Neural crest cell (in vitro differentiated cells): ENCODE measurements around the gene SOST. TPM values are rescaled to one million over a fixed set of nuclear protein-coding genes. Genes with fewer than 3 reads are reported as not detected.

Experiments used
- DNase-seq: peaks from one replicate; pipeline ENCODE4 v3.0.0; 2021; ENCODE audit warnings: low read depth, mixed read lengths, low spot score
- H3K27ac Mint-ChIP-seq: one replicate; pipeline ENCODE4 v1.8.0; 2021; ENCODE audit warnings: mild to moderate bottlenecking, mixed read lengths; ENCODE audit not compliant: unreplicated experiment
- H3K27me3 Mint-ChIP-seq: 2 replicates; pipeline ENCODE4 v1.8.0; 2021; ENCODE audit warnings: low read depth, mild to moderate bottlenecking, mixed read lengths
- H3K36me3 Mint-ChIP-seq: 2 replicates; pipeline ENCODE4 v1.8.0; 2021; ENCODE audit warnings: low read depth, mild to moderate bottlenecking, mixed read lengths
- H3K4me1 Mint-ChIP-seq: 2 replicates; pipeline ENCODE4 v1.8.0; 2021; ENCODE audit warnings: mixed read lengths
- H3K4me3 Mint-ChIP-seq: one replicate; pipeline ENCODE4 v1.8.0; 2021; ENCODE audit warnings: mild to moderate bottlenecking, mixed read lengths
- H3K9me3 Mint-ChIP-seq: 2 replicates; pipeline ENCODE4 v1.8.0; 2021; ENCODE audit warnings: mixed read lengths
- total RNA-seq: library from RNA; stranded (reverse); gene quantifications from 2 replicates; pipeline ENCODE4 v1.2.1, GENCODE V29; 2021
- TF ChIP-seq, protein P1 (sequence below): fragments of 200-600 bp; sonication (generic); conservative IDR thresholded peaks from 2 replicates; pipeline ENCODE4 v1.5.0; 2021; ENCODE audit warnings: antibody characterized with exemption, mild to moderate bottlenecking

The SOST gene
- total RNA-seq, 1 donor from 2014 or later: not detected

DNA sequence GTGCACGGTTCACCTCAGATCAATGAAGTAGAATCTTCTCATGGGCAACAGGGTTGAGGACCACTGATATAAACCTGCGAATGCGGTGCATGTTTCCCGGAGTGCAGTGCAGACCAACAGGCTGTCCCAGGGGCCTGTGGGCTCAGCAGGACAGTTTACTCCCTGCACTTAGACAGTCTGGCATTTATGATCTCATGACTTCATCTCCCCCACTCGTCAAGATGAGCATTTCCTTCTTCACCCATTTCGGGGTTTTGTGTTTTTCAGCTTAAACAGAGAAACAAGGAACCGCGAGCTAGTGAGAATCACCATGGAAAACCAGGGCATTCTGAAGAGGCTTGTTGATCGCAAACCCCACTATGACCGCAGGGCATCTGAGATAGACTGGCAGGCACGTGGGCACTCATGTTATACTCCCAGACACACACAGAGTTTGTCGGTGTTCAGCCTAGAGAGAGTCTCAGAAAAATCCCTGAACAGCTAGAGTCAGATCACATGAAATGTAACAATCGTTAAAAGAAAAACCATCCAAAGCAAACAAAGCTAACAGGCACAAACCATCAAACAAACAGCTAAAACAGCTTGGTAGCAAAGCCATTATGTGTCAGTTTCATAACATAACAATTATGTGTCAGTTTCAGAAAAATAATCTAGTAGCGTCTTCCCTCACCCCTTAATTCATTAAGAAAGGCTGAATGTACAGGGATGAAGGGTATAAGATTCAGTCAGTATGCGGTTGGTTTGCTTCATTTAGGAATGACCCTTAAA lies 24.5 kb upstream of the SOST start:
- H3K4me3 Mint-ChIP-seq: no peak overlapping the region
- TF ChIP-seq, protein P1, sequence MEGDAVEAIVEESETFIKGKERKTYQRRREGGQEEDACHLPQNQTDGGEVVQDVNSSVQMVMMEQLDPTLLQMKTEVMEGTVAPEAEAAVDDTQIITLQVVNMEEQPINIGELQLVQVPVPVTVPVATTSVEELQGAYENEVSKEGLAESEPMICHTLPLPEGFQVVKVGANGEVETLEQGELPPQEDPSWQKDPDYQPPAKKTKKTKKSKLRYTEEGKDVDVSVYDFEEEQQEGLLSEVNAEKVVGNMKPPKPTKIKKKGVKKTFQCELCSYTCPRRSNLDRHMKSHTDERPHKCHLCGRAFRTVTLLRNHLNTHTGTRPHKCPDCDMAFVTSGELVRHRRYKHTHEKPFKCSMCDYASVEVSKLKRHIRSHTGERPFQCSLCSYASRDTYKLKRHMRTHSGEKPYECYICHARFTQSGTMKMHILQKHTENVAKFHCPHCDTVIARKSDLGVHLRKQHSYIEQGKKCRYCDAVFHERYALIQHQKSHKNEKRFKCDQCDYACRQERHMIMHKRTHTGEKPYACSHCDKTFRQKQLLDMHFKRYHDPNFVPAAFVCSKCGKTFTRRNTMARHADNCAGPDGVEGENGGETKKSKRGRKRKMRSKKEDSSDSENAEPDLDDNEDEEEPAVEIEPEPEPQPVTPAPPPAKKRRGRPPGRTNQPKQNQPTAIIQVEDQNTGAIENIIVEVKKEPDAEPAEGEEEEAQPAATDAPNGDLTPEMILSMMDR: no peak
- H3K9me3 Mint-ChIP-seq: no peaks in the 10 kb centered on the region
- H3K4me1 Mint-ChIP-seq: peaks cover 13% of the 10 kb centered on the region
- peaks cover 24% of the 10 kb centered on the region for H3K27me3 Mint-ChIP-seq
- no peak overlapping the region for H3K27ac Mint-ChIP-seq
- no peaks in the 10 kb centered on the region for H3K36me3 Mint-ChIP-seq
- DNase-seq: no peak

DNA sequence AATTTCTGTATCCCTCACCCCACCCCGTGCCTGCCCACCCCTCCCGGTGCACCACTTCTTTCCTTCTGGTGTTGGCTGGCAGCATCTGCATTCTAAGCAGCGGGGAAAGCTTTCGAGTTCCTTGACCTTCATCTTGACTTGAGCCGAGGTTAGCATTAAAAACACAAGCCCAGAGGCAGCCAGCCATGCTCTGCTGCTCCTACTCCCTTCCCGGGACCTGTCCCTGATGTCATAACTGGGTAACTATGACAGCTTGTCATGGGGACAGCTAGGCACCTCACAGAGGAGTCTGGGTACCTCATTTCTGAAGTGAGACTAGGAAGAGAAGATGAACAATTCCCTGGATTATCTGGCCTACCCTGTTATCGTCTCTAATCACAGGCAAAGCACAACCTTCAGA lies 21.5 kb upstream of the SOST start, which contains the start of gene CFAP97D1:
Gene CFAP97D1 (plus strand): TSS at position 301 of the 400 bp plus-strand sequence. CDS start 28 bp downstream, at position 329.
- H3K27me3 Mint-ChIP-seq: peaks cover 24% of the 10 kb centered on the region
- H3K36me3 Mint-ChIP-seq: no peaks in the 10 kb centered on the region
- no peak for DNase-seq
- H3K4me1 Mint-ChIP-seq: peaks cover 19% of the 10 kb centered on the region
- H3K9me3 Mint-ChIP-seq: no peaks in the 10 kb centered on the region
- H3K27ac Mint-ChIP-seq: peak within 1 kb of the TSS; percentile 22
- H3K4me3 Mint-ChIP-seq: peak within 1 kb of the TSS; percentile 87
- TF ChIP-seq, protein P1: no peak

DNA sequence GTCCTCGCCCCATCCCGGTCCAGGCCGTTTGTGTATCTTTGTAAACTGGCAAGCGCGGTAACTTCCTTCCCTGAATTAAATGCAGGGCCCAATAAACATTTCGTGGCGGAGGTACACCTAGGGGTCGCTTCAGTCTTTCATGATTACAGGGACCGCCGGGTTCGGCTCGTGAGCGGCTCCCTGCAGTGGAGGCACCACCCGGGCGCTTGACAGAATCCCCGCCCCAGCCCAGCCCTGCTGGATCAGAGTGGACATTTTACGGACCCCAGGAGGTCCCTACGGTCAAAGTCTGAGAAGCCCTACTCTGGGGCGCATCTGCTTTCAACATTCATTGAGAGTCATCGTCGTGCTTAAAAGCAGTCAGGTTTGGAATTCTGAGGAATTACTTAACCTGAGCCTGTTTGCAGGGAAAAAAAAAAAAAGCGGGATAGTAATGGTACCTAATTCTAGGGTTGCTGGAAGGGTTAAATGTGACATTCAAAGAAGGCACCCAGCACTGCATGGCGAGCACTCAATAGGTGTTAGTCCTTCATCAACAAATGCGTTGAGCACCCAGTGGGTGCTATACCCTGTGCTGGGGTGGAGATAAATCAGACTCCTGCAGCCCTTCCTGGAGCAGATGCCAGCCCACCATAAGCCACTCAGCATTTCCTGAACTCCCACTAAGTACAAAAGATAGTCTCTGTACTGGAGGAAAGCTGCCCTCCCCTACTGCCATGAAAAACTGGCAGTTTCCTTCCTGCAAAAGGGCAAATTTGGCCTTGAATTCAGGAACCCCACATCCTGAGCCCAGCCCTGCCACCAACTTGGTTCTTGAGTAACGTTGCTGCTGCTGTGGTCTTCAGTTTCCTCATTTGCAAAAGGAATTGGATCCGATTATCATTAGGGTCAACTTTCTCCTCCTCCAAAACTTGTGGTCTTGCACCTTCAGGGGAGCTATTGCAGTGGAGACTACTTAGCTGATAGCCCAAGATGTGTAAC lies 20.8 kb upstream of the SOST start:
- H3K27me3 Mint-ChIP-seq: peaks cover 24% of the 10 kb centered on the region
- H3K4me3 Mint-ChIP-seq: peak overlapping the region; percentile 87
- H3K4me1 Mint-ChIP-seq: peaks cover 15% of the 10 kb centered on the region
- no peaks in the 10 kb centered on the region for H3K9me3 Mint-ChIP-seq
- no peak for DNase-seq
- no peaks in the 10 kb centered on the region for H3K36me3 Mint-ChIP-seq
- TF ChIP-seq, protein P1: no peak
- peak overlapping the region; percentile 22 for H3K27ac Mint-ChIP-seq

DNA sequence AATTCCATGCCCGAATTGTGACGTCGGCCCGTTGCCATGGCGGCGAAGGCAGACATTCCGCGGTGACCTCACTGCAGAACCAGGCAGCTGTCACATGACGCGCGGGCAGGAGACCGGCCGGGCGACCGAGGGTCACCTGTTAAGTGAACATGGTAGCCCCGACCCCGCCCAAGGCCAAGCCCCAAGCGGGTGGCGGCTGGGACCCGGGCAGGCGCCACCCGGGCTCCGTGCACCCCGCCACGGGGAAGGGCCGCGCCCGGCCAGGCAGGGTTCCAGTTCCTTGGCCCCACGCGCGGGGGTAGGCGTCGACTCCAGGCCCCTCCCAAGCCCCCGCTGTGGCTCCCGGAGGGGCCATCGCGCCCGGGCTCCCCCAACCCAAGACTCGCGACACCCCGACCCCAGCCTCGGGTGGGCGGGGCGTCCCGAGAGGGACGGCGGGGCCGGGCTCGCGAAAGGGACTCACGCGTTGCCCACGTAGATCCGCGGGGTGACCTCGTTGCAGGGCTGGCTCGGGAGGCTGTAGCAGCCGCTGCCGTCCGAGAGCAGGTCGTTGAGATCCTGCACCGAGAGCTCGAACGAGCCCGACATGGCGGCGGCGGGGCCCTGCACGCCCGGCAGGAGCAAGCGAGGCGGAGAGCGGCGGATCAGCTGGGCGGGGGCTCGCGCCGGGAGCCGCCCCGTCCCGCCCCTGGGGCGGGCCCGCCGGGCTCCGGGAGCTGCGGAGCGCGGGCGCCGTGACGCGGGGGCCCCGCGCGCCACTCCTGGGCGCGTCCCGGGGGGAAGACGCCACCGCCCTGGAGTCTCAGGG lies 19.9 kb upstream of the SOST start, which contains the start of gene DUSP3:
Gene DUSP3 (minus strand): TSS at position 641 of the 808 bp plus-strand sequence. CDS start 53 bp downstream, at position 588.
- Mint-ChIP-seq H3K27me3 (peaks cover 24% of the 10 kb centered on the region), H3K4me3 (peak within 1 kb of the TSS; percentile 88), H3K27ac (peak within 1 kb of the TSS; percentile 95), H3K36me3 (no peaks in the 10 kb centered on the region), H3K4me1 (peaks cover 13% of the 10 kb centered on the region), H3K9me3 (no peaks in the 10 kb centered on the region)
- DNase-seq: peak; percentile 75
- TF ChIP-seq, protein P1: no peak
